ENCODE measurements around the gene KHDRBS1.

Gene KHDRBS1, protein sequence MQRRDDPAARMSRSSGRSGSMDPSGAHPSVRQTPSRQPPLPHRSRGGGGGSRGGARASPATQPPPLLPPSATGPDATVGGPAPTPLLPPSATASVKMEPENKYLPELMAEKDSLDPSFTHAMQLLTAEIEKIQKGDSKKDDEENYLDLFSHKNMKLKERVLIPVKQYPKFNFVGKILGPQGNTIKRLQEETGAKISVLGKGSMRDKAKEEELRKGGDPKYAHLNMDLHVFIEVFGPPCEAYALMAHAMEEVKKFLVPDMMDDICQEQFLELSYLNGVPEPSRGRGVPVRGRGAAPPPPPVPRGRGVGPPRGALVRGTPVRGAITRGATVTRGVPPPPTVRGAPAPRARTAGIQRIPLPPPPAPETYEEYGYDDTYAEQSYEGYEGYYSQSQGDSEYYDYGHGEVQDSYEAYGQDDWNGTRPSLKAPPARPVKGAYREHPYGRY

GRCh38 chr1:32013386-32014198 lies at the start of gene KHDRBS1:
Gene KHDRBS1 (plus strand): TSS chr1:32013868. CDS start chr1:32013996, 128 bp downstream.
- Histone ChIP-seq H4K20me1 (peaks cover 45 to 48% (median 47%) of the 10 kb centered on the region in 11 experiments), H3K4me1 (peaks cover 46 to 54% (median 50%) of the 10 kb centered on the region in 10 experiments), H3K4me3 (peak within 1 kb of the TSS; percentile 83 to 100 (median 96)), H3K36me3 (peaks cover 14 to 35% (median 29%) of the 10 kb centered on the region in 11 experiments; a peak in 20 of 22 replicates), H3K4me2 (peak within 1 kb of the TSS; percentile 81 to 97 (median 92)), H3K9ac (peak within 1 kb of the TSS; percentile 96 to 100 (median 98)), H3K27me3 (no peaks in the 10 kb centered on the region), H3K27ac (peak within 1 kb of the TSS; percentile 94 to 100 (median 98)), H3K9me3 (replicated peaks in 1 of 11) (no peaks in the 10 kb centered on the region)
- no peak for TF ChIP-seq Cebpa-rat (IDR thresholded peaks at IDR 0.05)

- Histone ChIP-seq H3K4me2 (peak overlapping the region in 2 of 11 experiments; percentile 10 to 17; a peak in 2 of 22 replicates), H3K4me3 (no peak overlapping the region), H4K20me1 (no peaks in the 10 kb centered on the region), H3K9me3 (replicated peaks in 1 of 11) (no peaks in the 10 kb centered on the region), H3K27me3 (no peaks in the 10 kb centered on the region), H3K4me1 (peaks cover 0 to 26% (median 2%) of the 10 kb centered on the region in 10 experiments; a peak in 8 of 20 replicates), H3K9ac (no peak overlapping the region), H3K36me3 (no peaks in the 10 kb centered on the region), H3K27ac (no peak overlapping the region)
- no peak for TF ChIP-seq Cebpa-rat (IDR thresholded peaks at IDR 0.05)
Observed at GRCh38 chr1:31970873-31971272, 42.8 kb upstream of the KHDRBS1 start.

DNA sequence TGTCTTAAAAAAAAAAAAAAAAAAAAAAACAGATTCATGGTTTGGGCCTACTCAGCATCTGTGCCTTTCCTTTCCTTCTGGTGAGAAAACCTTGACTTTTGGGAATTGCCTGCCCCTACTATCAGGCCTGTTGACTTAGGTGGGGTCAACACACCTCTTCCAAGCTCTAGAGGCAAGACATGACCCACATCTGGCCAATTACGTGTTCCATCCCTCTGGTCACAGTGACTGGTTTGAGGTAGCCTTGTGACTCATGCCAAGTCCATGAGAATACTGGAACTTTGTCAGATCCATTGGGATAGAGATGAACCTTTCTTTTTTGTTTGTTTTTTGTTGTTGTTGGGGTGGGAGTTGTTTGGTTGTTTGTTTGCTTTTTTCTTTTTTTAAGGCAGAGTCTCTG lies 37.3 kb upstream of the KHDRBS1 start:
- 0 out of 22 replicates have a peak overlapping the region, but pooled peaks of 1 of the 11 experiments have one; percentile 62 for H3K9ac ChIP-seq
- TF ChIP-seq Cebpa-rat (IDR thresholded peaks at IDR 0.05): no peak
- H3K36me3 ChIP-seq: no peaks in the 10 kb centered on the region
- H3K27ac ChIP-seq: peak overlapping the region in 3 of 11 experiments; percentile 69 to 77 (median 73); a peak in 4 of 22 replicates
- peak overlapping the region in 6 of 11 experiments; percentile 65 to 76 (median 72); a peak in 9 of 22 replicates for H3K4me2 ChIP-seq
- no peak overlapping the region for H3K4me3 ChIP-seq
- H3K27me3 ChIP-seq: no peaks in the 10 kb centered on the region
- no peaks in the 10 kb centered on the region for H3K9me3 ChIP-seq (replicated peaks in 1 of 11)
- H4K20me1 ChIP-seq: no peaks in the 10 kb centered on the region
- peaks cover 33 to 71% (median 51%) of the 10 kb centered on the region in 10 experiments for H3K4me1 ChIP-seq

GRCh38 chr1:31977385-31978131 lies 36.1 kb upstream of the KHDRBS1 start:
- no peaks in the 10 kb centered on the region for H4K20me1 ChIP-seq
- no peaks in the 10 kb centered on the region for H3K9me3 ChIP-seq (replicated peaks in 1 of 11)
- 0 out of 22 replicates have a peak, but pooled peaks of 1 of the 11 experiments have one; percentile 15 for TF ChIP-seq Cebpa-rat (IDR thresholded peaks at IDR 0.05)
- no peaks in the 10 kb centered on the region for H3K27me3 ChIP-seq
- no peak overlapping the region for H3K4me3 ChIP-seq
- H3K36me3 ChIP-seq: no peaks in the 10 kb centered on the region
- H3K4me2 ChIP-seq: peak overlapping the region; percentile 20 to 76 (median 67)
- H3K4me1 ChIP-seq: peaks cover 40 to 69% (median 61%) of the 10 kb centered on the region in 10 experiments
- H3K9ac ChIP-seq: peak overlapping the region in 9 of 11 experiments; percentile 9 to 71 (median 37); a peak in 11 of 22 replicates
- H3K27ac ChIP-seq: peak overlapping the region in 9 of 11 experiments; percentile 17 to 77 (median 50); a peak in 16 of 22 replicates

GRCh38 chr1:31978843-31979400 lies 34.7 kb upstream of the KHDRBS1 start:
- Histone ChIP-seq H3K9ac (peak overlapping the region in 4 of 11 experiments; percentile 11 to 71 (median 38); a peak in 7 of 22 replicates), H3K9me3 (replicated peaks in 1 of 11) (peaks cover 0 to 3% (median 0%) of the 10 kb centered on the region in 11 experiments; a peak in 1 of 22 replicates), H3K36me3 (no peaks in the 10 kb centered on the region), H4K20me1 (no peaks in the 10 kb centered on the region), H3K4me3 (no peak overlapping the region), H3K4me1 (peaks cover 42 to 81% (median 74%) of the 10 kb centered on the region in 10 experiments), H3K27me3 (no peaks in the 10 kb centered on the region), H3K27ac (peak overlapping the region in 8 of 11 experiments; percentile 37 to 77 (median 60); a peak in 17 of 22 replicates), H3K4me2 (peak overlapping the region in 10 of 11 experiments; percentile 5 to 76 (median 68); a peak in 18 of 22 replicates)
- TF ChIP-seq Cebpa-rat (IDR thresholded peaks at IDR 0.05): no peak

DNA sequence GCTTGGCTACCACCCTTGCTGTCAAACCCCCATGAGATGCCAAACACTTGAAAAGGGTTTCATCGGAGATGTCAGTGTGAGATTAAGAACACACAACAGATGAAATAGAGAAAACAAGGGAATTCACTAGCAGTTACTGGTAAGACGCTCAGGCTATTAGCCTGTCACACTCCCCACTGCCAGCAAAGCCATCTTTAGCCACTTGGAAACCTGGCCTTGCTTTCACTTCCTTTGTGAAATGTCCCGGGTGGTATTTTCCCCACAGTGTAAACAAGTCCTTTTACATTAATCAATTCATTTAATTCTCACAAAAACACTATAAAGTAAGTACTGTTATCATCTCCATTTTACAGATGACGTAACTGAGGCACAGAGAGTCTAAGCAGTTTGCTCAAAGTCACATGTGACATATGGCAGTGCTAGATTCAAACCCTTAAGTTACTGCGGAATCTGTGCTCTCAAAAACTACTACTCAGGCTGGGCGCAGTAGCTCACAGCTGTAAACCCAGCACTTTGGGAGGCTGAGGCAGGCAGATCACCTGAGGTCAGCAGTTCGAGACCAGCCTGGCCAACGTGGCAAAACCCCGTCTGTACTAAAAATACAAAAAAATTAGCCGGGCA lies 32.7 kb upstream of the KHDRBS1 start:
- H3K27ac ChIP-seq: peak overlapping the region in 10 of 11 experiments; percentile 9 to 96 (median 79); a peak in 21 of 22 replicates
- H3K4me2 ChIP-seq: peak overlapping the region; percentile 69 to 94 (median 84)
- H3K9ac ChIP-seq: peak overlapping the region in 9 of 11 experiments; percentile 37 to 81 (median 65); a peak in 15 of 22 replicates
- no peak for TF ChIP-seq Cebpa-rat (IDR thresholded peaks at IDR 0.05)
- H3K36me3 ChIP-seq: no peaks in the 10 kb centered on the region
- H3K9me3 ChIP-seq (replicated peaks in 1 of 11): peaks cover 0 to 3% (median 0%) of the 10 kb centered on the region in 11 experiments; a peak in 1 of 22 replicates
- no peaks in the 10 kb centered on the region for H4K20me1 ChIP-seq
- no peaks in the 10 kb centered on the region for H3K27me3 ChIP-seq
- H3K4me3 ChIP-seq: peak overlapping the region in 3 of 10 experiments; percentile 6 to 38 (median 23); a peak in 2 of 20 replicates
- peaks cover 62 to 98% (median 95%) of the 10 kb centered on the region in 10 experiments for H3K4me1 ChIP-seq

GRCh38 chr1:31981456-31981839 lies 32.2 kb upstream of the KHDRBS1 start:
- Histone ChIP-seq H3K4me1 (peaks cover 65 to 100% (median 97%) of the 10 kb centered on the region in 10 experiments), H3K36me3 (no peaks in the 10 kb centered on the region), H3K9me3 (replicated peaks in 1 of 11) (peaks cover 0 to 3% (median 0%) of the 10 kb centered on the region in 11 experiments; a peak in 1 of 22 replicates), H3K4me3 (peak overlapping the region in 7 of 10 experiments; percentile 5 to 40 (median 23); a peak in 9 of 20 replicates), H3K4me2 (peak overlapping the region; percentile 69 to 94 (median 84)), H3K9ac (peak overlapping the region in 9 of 11 experiments; percentile 37 to 81 (median 65); a peak in 17 of 22 replicates), H4K20me1 (no peaks in the 10 kb centered on the region), H3K27ac (peak overlapping the region in 10 of 11 experiments; percentile 9 to 96 (median 79); a peak in 20 of 22 replicates), H3K27me3 (no peaks in the 10 kb centered on the region)
- no peak for TF ChIP-seq Cebpa-rat (IDR thresholded peaks at IDR 0.05)

Data from BLaER1 treated with 17β-estradiol and CSF1 and Interleukin-3, amounts not matched to agents 10 nM and 100 nM (cell line).